ENCODE results near the gene SVOPL. TPM values are rescaled to one million over a fixed set of nuclear protein-coding genes. Genes with fewer than 3 reads are reported as not detected.

SVOPL gene
- total RNA-seq, 1 experiment from 2014 or later, result not detected

DNA sequence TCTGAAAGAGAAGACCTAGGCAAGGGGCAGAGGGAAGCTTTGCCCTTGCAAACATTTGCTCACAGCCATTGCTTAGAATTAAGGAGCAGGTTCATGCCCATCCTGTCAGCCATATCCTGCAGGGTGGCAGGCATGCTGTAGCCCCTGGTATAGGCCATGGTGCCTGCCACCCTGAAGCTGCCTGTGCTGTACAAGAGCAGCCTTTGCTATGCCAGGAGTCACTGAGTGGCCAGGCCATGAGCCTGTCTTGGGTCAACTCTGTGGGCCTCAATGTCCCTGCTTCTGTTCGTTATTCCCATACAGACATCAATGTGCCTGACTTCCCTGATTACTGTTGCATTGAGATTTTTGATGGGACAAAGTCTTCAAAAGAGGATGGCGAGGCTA is 368 bp upstream of the SVOPL start:
- Histone ChIP-seq H3K27ac (ENCODE audit: low read length) (no peak overlapping the region), H3K9me3 (ENCODE audit: control insufficient read depth, insufficient read depth, low read depth, low read length) (no peaks in the 10 kb centered on the region), H3K4me1 (ENCODE audit: control insufficient read depth, insufficient read depth, low read length) (no peaks in the 10 kb centered on the region), H3K36me3 (ENCODE audit: control insufficient read depth, insufficient read depth, low read length) (no peaks in the 10 kb centered on the region), H3K27me3 (ENCODE audit: control insufficient read depth, insufficient read depth, low read length) (peaks cover 10% of the 10 kb centered on the region; the same call in 1 of the 2 replicates), H3K4me3 (ENCODE audit: low read depth in 2 of 2, low read length in 2 of 2) (no peak overlapping the region)
- DNase-seq (ENCODE audit: low read depth, low spot score) (no peak), ATAC-seq (no peak)
- intact Hi-C loops (cut with micrococcal nuclease; ENCODE audit: unreplicated experiment) (no loop called here), in situ Hi-C loops (cut with HindIII; ENCODE audit: low pct_unique_long_range_greater_than_20kb, low sequenced_read_pairs) (no loop called here)
- ChIA-PET POLR2A (no interaction called here), CTCF (no interaction called here)
- TF ChIP-seq, protein P1, sequence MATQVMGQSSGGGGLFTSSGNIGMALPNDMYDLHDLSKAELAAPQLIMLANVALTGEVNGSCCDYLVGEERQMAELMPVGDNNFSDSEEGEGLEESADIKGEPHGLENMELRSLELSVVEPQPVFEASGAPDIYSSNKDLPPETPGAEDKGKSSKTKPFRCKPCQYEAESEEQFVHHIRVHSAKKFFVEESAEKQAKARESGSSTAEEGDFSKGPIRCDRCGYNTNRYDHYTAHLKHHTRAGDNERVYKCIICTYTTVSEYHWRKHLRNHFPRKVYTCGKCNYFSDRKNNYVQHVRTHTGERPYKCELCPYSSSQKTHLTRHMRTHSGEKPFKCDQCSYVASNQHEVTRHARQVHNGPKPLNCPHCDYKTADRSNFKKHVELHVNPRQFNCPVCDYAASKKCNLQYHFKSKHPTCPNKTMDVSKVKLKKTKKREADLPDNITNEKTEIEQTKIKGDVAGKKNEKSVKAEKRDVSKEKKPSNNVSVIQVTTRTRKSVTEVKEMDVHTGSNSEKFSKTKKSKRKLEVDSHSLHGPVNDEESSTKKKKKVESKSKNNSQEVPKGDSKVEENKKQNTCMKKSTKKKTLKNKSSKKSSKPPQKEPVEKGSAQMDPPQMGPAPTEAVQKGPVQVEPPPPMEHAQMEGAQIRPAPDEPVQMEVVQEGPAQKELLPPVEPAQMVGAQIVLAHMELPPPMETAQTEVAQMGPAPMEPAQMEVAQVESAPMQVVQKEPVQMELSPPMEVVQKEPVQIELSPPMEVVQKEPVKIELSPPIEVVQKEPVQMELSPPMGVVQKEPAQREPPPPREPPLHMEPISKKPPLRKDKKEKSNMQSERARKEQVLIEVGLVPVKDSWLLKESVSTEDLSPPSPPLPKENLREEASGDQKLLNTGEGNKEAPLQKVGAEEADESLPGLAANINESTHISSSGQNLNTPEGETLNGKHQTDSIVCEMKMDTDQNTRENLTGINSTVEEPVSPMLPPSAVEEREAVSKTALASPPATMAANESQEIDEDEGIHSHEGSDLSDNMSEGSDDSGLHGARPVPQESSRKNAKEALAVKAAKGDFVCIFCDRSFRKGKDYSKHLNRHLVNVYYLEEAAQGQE (IDR thresholded peaks at IDR 0.05; ENCODE audit: insufficient read depth in 1 of 2, low read depth in 2 of 2, low read length in 1 of 2), result no peak
- TF ChIP-seq SIN3A (IDR thresholded peaks at IDR 0.05; ENCODE audit: borderline replicate concordance, insufficient read depth, low read depth, low read length) (no peak), POLR2AphosphoS5 (IDR thresholded peaks at IDR 0.05; ENCODE audit: low read depth, low read length) (no peak), TCF7L2 (IDR thresholded peaks at IDR 0.05; ENCODE audit: low read depth, low read length) (no peak)
- TF ChIP-seq, protein P2, sequence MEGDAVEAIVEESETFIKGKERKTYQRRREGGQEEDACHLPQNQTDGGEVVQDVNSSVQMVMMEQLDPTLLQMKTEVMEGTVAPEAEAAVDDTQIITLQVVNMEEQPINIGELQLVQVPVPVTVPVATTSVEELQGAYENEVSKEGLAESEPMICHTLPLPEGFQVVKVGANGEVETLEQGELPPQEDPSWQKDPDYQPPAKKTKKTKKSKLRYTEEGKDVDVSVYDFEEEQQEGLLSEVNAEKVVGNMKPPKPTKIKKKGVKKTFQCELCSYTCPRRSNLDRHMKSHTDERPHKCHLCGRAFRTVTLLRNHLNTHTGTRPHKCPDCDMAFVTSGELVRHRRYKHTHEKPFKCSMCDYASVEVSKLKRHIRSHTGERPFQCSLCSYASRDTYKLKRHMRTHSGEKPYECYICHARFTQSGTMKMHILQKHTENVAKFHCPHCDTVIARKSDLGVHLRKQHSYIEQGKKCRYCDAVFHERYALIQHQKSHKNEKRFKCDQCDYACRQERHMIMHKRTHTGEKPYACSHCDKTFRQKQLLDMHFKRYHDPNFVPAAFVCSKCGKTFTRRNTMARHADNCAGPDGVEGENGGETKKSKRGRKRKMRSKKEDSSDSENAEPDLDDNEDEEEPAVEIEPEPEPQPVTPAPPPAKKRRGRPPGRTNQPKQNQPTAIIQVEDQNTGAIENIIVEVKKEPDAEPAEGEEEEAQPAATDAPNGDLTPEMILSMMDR (IDR thresholded peaks at IDR 0.05), result no peak
- BruUV-seq (replicated peaks), result no TSS peak

DNA sequence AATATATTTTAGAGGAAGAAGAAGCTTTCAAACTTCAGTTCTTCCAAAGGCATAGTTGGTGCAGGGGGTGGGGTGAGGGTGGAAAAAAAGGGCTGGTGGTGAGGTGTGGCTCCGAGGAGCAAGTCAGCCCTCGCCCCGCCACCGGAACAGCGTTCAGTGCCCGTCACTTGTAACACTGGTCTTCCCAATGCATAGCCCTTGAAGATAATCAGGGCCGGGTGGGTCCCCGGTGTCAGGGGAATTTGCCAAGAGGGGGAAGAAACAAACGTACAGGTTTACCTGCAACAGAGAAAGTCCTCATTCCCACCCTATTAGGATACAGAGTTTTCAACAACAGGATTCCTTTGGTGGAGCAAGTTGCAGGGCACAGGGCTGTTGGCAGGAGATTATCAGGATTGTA is 1.5 kb downstream of the SVOPL start:
- ChIA-PET CTCF (no interaction called here), POLR2A (no interaction called here)
- Histone ChIP-seq H3K4me1 (ENCODE audit: control insufficient read depth, insufficient read depth, low read length) (no peaks in the 10 kb centered on the region), H3K36me3 (ENCODE audit: control insufficient read depth, insufficient read depth, low read length) (no peaks in the 10 kb centered on the region), H3K27me3 (ENCODE audit: control insufficient read depth, insufficient read depth, low read length) (peaks cover 10% of the 10 kb centered on the region; the same call in 1 of the 2 replicates), H3K4me3 (ENCODE audit: low read depth in 2 of 2, low read length in 2 of 2) (no peak overlapping the region), H3K9me3 (ENCODE audit: control insufficient read depth, insufficient read depth, low read depth, low read length) (no peaks in the 10 kb centered on the region), H3K27ac (ENCODE audit: low read length) (no peak overlapping the region)
- BruUV-seq (replicated peaks), result no TSS peak
- intact Hi-C loops (cut with micrococcal nuclease; ENCODE audit: unreplicated experiment), result no loop called here
- TF ChIP-seq TCF7L2 (IDR thresholded peaks at IDR 0.05; ENCODE audit: low read depth, low read length), result no peak
- no peak for TF ChIP-seq SIN3A (IDR thresholded peaks at IDR 0.05; ENCODE audit: borderline replicate concordance, insufficient read depth, low read depth, low read length)
- TF ChIP-seq, protein P2 (IDR thresholded peaks at IDR 0.05), result no peak
- no peak for TF ChIP-seq POLR2AphosphoS5 (IDR thresholded peaks at IDR 0.05; ENCODE audit: low read depth, low read length)
- TF ChIP-seq, protein P1 (IDR thresholded peaks at IDR 0.05; ENCODE audit: insufficient read depth in 1 of 2, low read depth in 2 of 2, low read length in 1 of 2), result no peak
- in situ Hi-C loops (cut with HindIII; ENCODE audit: low pct_unique_long_range_greater_than_20kb, low sequenced_read_pairs), result no loop called here
- DNase-seq (ENCODE audit: low read depth, low spot score), result no peak
- no peak for ATAC-seq
